ENCODE results near the gene ZNFX1.

DNA sequence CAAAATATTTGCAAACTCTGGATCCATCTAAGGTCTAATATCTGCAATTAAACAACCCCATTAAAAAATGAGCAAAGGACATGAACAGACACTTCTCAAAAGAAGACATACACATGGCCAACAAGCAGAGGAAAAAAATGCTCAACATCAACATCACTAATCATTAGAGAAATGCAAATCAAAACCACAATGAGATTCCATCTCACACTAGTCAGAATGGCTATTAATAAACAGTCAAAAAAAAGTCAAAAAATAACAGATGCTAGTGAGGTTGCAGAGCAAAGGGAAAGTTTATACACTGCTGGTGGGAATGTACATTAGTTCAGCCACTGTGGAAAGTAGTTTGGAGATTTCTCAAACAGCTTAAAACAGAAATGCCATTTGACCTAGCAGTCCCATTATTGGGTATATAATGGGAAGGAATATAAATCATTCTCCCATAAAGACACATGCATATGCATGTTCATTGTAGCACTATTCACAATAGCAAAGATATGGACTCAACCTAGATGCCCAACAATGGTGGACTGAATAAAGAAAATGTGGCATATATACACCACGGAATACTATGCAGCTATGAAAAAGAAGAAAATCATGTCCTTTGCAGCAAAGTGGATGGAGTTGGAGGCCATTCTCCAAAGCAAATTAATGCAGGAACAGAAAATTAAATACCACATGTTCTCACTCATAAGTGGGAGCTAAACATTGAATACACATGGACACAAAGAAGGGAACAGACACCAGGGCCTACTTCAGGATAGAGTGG, 9.1 kb downstream of the ZNFX1 start:
- TF ChIP-seq, protein P1, sequence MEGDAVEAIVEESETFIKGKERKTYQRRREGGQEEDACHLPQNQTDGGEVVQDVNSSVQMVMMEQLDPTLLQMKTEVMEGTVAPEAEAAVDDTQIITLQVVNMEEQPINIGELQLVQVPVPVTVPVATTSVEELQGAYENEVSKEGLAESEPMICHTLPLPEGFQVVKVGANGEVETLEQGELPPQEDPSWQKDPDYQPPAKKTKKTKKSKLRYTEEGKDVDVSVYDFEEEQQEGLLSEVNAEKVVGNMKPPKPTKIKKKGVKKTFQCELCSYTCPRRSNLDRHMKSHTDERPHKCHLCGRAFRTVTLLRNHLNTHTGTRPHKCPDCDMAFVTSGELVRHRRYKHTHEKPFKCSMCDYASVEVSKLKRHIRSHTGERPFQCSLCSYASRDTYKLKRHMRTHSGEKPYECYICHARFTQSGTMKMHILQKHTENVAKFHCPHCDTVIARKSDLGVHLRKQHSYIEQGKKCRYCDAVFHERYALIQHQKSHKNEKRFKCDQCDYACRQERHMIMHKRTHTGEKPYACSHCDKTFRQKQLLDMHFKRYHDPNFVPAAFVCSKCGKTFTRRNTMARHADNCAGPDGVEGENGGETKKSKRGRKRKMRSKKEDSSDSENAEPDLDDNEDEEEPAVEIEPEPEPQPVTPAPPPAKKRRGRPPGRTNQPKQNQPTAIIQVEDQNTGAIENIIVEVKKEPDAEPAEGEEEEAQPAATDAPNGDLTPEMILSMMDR (IDR thresholded peaks at IDR 0.05): no peak
- no peak for TF ChIP-seq EZH2 (IDR thresholded peaks at IDR 0.05)
